MCF 10A (cell line): ENCODE data around the gene PYGM. TPM values are rescaled to one million over a fixed set of nuclear protein-coding genes. Genes with fewer than 3 reads are reported as not detected.
A peak's percentile ranks its signal among the peaks of the same experiment; 100 is the strongest.

Experiments used
- BruUV-seq: library from RNA; stranded (reverse); fragments of 400-500 nt; replicated peaks from 2 replicates; lab custom pipeline; 2021; lab: Mats Ljungman, UMichigan
- CTCF ChIA-PET: fragments of 300-600 bp; sonication (Branson Sonifier 250); formaldehyde crosslinking; extraction: SDS; loops from one replicate; lab custom pipeline; 2021; ENCODE audit warnings: antibody characterized with exemption, inconsistent platforms; lab: Yijun Ruan, JAX
- POLR2A ChIA-PET: fragments of 300-600, 350-650 bp; sonication (Branson Sonifier 250); formaldehyde crosslinking; extraction: SDS; loops from one replicate; lab custom pipeline; 2020; ENCODE audit warnings: antibody characterized with exemption, inconsistent platforms; lab: Yijun Ruan, JAX
- DNase-seq: peaks from one replicate; pipeline ENCODE4 v3.0.0-alpha.2; 2018; ENCODE audit not compliant: unreplicated experiment
- H3K27ac Mint-ChIP-seq: one replicate; pipeline ENCODE4 v1.8.0; 2022; ENCODE audit warnings: mild to moderate bottlenecking, low read depth, mixed read lengths; ENCODE audit not compliant: unreplicated experiment
- H3K27me3 Mint-ChIP-seq: one replicate; pipeline ENCODE4 v1.8.0; 2022; ENCODE audit warnings: mixed read lengths; ENCODE audit not compliant: insufficient read depth, unreplicated experiment
- H3K36me3 Mint-ChIP-seq: one replicate; pipeline ENCODE4 v1.8.0; 2022; ENCODE audit warnings: mild to moderate bottlenecking, moderate library complexity, mixed read lengths; ENCODE audit not compliant: insufficient read depth, unreplicated experiment
- H3K4me1 Mint-ChIP-seq: one replicate; pipeline ENCODE4 v1.8.0; 2022; ENCODE audit warnings: mixed read lengths; ENCODE audit not compliant: insufficient read depth, unreplicated experiment
- H3K4me3 Mint-ChIP-seq: one replicate; pipeline ENCODE4 v1.8.0; 2022; ENCODE audit warnings: mild to moderate bottlenecking, moderate library complexity, mixed read lengths; ENCODE audit not compliant: unreplicated experiment
- H3K9me3 Mint-ChIP-seq: one replicate; pipeline ENCODE4 v1.8.0; 2022; ENCODE audit warnings: mixed read lengths; ENCODE audit not compliant: unreplicated experiment
- CTCF ChIP-seq: fragments of 200-600 bp; IDR thresholded peaks from one replicate; pipeline ENCODE4 v1.8.0; 2022; ENCODE audit warnings: antibody characterized with exemption, mild to moderate bottlenecking; ENCODE audit not compliant: unreplicated experiment
- intact Hi-C: fragments of 100-400 bp; cut with micrococcal nuclease; formaldehyde crosslinking; loops from 2 replicates; pipeline ENCODE4 v1.14.1; 2022
- total RNA-seq: library from RNA; stranded (reverse); gene quantifications from 2 replicates; pipeline ENCODE4 v1.2.3, GENCODE V29; 2022

The PYGM gene
- total RNA-seq, 1 experiment from 2014 or later = 0.09 TPM

GRCh38 chr11:64778473-64779298, 18.9 kb upstream of the PYGM start, which contains the start of gene SF1:
SF1 (minus strand) TSS chr11:64778542; CDS start chr11:64778392, 150 bp downstream.
- Mint-ChIP-seq H3K27me3 (no peaks in the 10 kb centered on the region), H3K4me1 (peaks cover 13% of the 10 kb centered on the region), H3K9me3 (no peaks in the 10 kb centered on the region), H3K36me3 (peaks cover 53% of the 10 kb centered on the region), H3K4me3 (peak within 1 kb of the TSS; percentile 76), H3K27ac (peak within 1 kb of the TSS; percentile 98)
- TF ChIP-seq CTCF = no peak
- BruUV-seq = no TSS peak
- ChIA-PET CTCF (interaction anchor here (0.6 to 1.8 kb wide), 7 partner anchors 15 to 496 kb away, joined by 3 to 5 read pairs (median 3); no protein-coding TSS in a partner anchor), POLR2A (interaction anchor here (0.6 to 9.8 kb wide), 39 partner anchors 10 to 1923 kb away, joined by 3 to 86 read pairs (median 4); partner anchors contain the start of genes ARL2, ATG2A, CDC42BPG and EHD1)
- peak; percentile 100 for DNase-seq
- intact Hi-C loops = loop anchor here (2.0 kb wide), 1 partner anchor 32 kb away; the partner anchor contains the start of gene MEN1

- Mint-ChIP-seq H3K4me1 (peaks cover 13% of the 10 kb centered on the region), H3K27me3 (no peaks in the 10 kb centered on the region), H3K36me3 (peaks cover 58% of the 10 kb centered on the region), H3K4me3 (peak overlapping the region; percentile 76), H3K27ac (peak overlapping the region; percentile 98), H3K9me3 (no peaks in the 10 kb centered on the region)
- intact Hi-C loops = loop anchor here (2.0 kb wide), 1 partner anchor 33 kb away; the partner anchor contains the start of gene MEN1
- no peak for DNase-seq
- TF ChIP-seq CTCF = no peak
- POLR2A ChIA-PET = interaction anchor here (0.7 to 9.8 kb wide), 29 partner anchors 10 to 837 kb away, joined by 3 to 86 read pairs (median 5); partner anchors contain the start of genes ARL2, ATG2A, CDC42BPG and FKBP2
- CTCF ChIA-PET = interaction anchor here (0.7 to 1.8 kb wide), 5 partner anchors 22 to 495 kb away, joined by 3 to 5 read pairs (median 3); no protein-coding TSS in a partner anchor
- no TSS peak for BruUV-seq
Measured at GRCh38 chr11:64778223-64778472, 18.4 kb upstream of the PYGM start.

GRCh38 chr11:64777449-64778222, 17.9 kb upstream of the PYGM start:
- POLR2A ChIA-PET = interaction anchor here (0.6 to 9.8 kb wide), 14 partner anchors 15 to 1482 kb away, joined by 3 to 86 read pairs (median 6); partner anchors contain the start of genes BAD, CDC42BPG, MEN1 and PYGM
- Mint-ChIP-seq H3K36me3 (peaks cover 63% of the 10 kb centered on the region), H3K27ac (no peak overlapping the region), H3K27me3 (no peaks in the 10 kb centered on the region), H3K4me1 (peaks cover 13% of the 10 kb centered on the region), H3K9me3 (no peaks in the 10 kb centered on the region), H3K4me3 (peak overlapping the region; percentile 76)
- no peak for TF ChIP-seq CTCF
- intact Hi-C loops = loop anchor here (2.0 kb wide), 1 partner anchor 33 kb away; the partner anchor contains the start of gene MEN1
- peak; percentile 80 for DNase-seq
- CTCF ChIA-PET = interaction anchor here (0.6 to 1.8 kb wide), 3 partner anchors 68 to 330 kb away, joined by 3 to 5 read pairs (median 4); no protein-coding TSS in a partner anchor
- no TSS peak for BruUV-seq
